Liver (tissue), 9 donors: ENCODE data around the gene DSTYK. TPM values are rescaled to one million over a fixed set of nuclear protein-coding genes. Genes with fewer than 3 reads are reported as not detected.
A peak's percentile ranks its signal among the peaks of the same experiment; 100 is the strongest.

Source experiments
- DNase-seq: peaks from one replicate; pipeline ENCODE4 v3.0.0-alpha.2; 2017; ENCODE audit warnings: low spot score
- H3K27ac ChIP-seq, 2 donors: one replicate each; pipeline ENCODE4 v1.7.0; 2013; ENCODE audit warnings: inconsistent platforms in 2 of 2, low read length in 2 of 2, control low read depth in 1 of 2, low read depth in 1 of 2, mild to moderate bottlenecking in 1 of 2
- H3K27me3 ChIP-seq, 4 donors: one replicate each; pipeline versions ENCODE4 v1.6.1 to v1.7.0; 2013; ENCODE audit warnings: low read length in 3 of 4, inconsistent platforms in 1 of 4, mild to moderate bottlenecking in 1 of 4, moderate library complexity in 1 of 4; ENCODE audit not compliant: control insufficient read depth in 4 of 4, insufficient read depth in 4 of 4
- H3K36me3 ChIP-seq, 4 donors: one replicate each; pipeline versions ENCODE4 v1.6.1 to v1.7.0; 2013; ENCODE audit warnings: low read length in 3 of 4, mild to moderate bottlenecking in 3 of 4, low read depth in 1 of 4, moderate library complexity in 1 of 4; ENCODE audit not compliant: control insufficient read depth in 4 of 4, insufficient read depth in 3 of 4
- H3K4me1 ChIP-seq, 4 donors: one replicate each; pipeline versions ENCODE4 v1.6.1 to v1.7.0; 2013; ENCODE audit warnings: low read length in 3 of 4, mild to moderate bottlenecking in 3 of 4, moderate library complexity in 1 of 4; ENCODE audit not compliant: control insufficient read depth in 4 of 4, insufficient read depth in 4 of 4
- H3K4me3 ChIP-seq, 3 donors: one replicate each; pipeline versions ENCODE4 v1.6.1 to v1.7.0; 2013; ENCODE audit warnings: low read length in 3 of 3, control low read depth in 1 of 3, low read depth in 1 of 3, mild to moderate bottlenecking in 1 of 3
- H3K9ac ChIP-seq, 2 donors: one replicate each; pipeline ENCODE4 v1.7.0; 2013; ENCODE audit warnings: low read length in 2 of 2, mild to moderate bottlenecking in 2 of 2, moderate library complexity in 2 of 2, control low read depth in 1 of 2, low read depth in 1 of 2
- H3K9me3 ChIP-seq, 4 donors: one replicate each; pipeline versions ENCODE4 v1.6.1 to v1.7.0; 2013; ENCODE audit warnings: low read length in 3 of 4; ENCODE audit not compliant: control insufficient read depth in 4 of 4
- EGR1 ChIP-seq, 2 donors: IDR thresholded peaks; 2 replicates each; pipeline ENCODE4 v1.6.1; 2016 to 2018; ENCODE audit warnings: antibody characterized with exemption in 2 of 2, low read depth in 2 of 2
- FOXA1 ChIP-seq: IDR thresholded peaks from 2 replicates; pipeline ENCODE4 v1.6.1; 2016; ENCODE audit warnings: antibody characterized with exemption
- FOXA2 ChIP-seq: IDR thresholded peaks from 2 replicates; pipeline ENCODE4 v1.6.1; 2016; ENCODE audit warnings: antibody characterized with exemption
- GABPA ChIP-seq, 2 donors: IDR thresholded peaks in 1 of 2; conservative IDR thresholded peaks in 1 of 2; 2 replicates each; pipeline ENCODE4 v1.6.1; 2016; ENCODE audit warnings: antibody characterized with exemption in 2 of 2, mild to moderate bottlenecking in 1 of 2, moderate library complexity in 1 of 2
- HNF4A ChIP-seq, 2 donors: conservative IDR thresholded peaks; 2 replicates each; pipeline ENCODE4 v1.6.1; 2016; ENCODE audit warnings: antibody characterized with exemption in 2 of 2, mild to moderate bottlenecking in 2 of 2
- HNF4G ChIP-seq: IDR thresholded peaks from 2 replicates; pipeline ENCODE4 v1.6.1; 2016; ENCODE audit warnings: antibody characterized with exemption
- JUND ChIP-seq, 2 donors: IDR thresholded peaks; 2 replicates each; pipeline ENCODE4 v1.6.1; 2016; ENCODE audit warnings: antibody characterized with exemption in 2 of 2
- NR2F2 ChIP-seq: IDR thresholded peaks from 2 replicates; pipeline ENCODE4 v1.6.1; 2016; ENCODE audit warnings: antibody characterized with exemption
- RAD21 ChIP-seq, 2 donors: IDR thresholded peaks; 2 replicates each; pipeline ENCODE4 v1.6.1; 2016; ENCODE audit warnings: antibody characterized with exemption in 2 of 2, mild to moderate bottlenecking in 2 of 2
- RXRA ChIP-seq, 2 donors: IDR thresholded peaks; 2 replicates each; pipeline ENCODE4 v1.6.1; 2017 to 2018; ENCODE audit warnings: antibody characterized with exemption in 2 of 2, mild to moderate bottlenecking in 1 of 2
- SP1 ChIP-seq: IDR thresholded peaks from 2 replicates; pipeline ENCODE4 v1.6.1; 2018; ENCODE audit warnings: antibody characterized with exemption, mild to moderate bottlenecking
- TAF1 ChIP-seq: conservative IDR thresholded peaks from 2 replicates; pipeline ENCODE4 v1.6.1; 2016; ENCODE audit warnings: antibody characterized with exemption, mild to moderate bottlenecking
- YY1 ChIP-seq: IDR thresholded peaks from 2 replicates; pipeline ENCODE4 v1.6.1; 2016; ENCODE audit warnings: antibody characterized with exemption, mild to moderate bottlenecking
- WGBS: extraction: QIAGEN DNeasy Blood & Tissue Kit; methylation state at CpG from one replicate; pipeline ENCODE4 v1.1.7; 2013; 5-methylcytosine and 5-hydroxymethylcytosine counted together
- polyA plus RNA-seq, 2 donors: library from polyadenylated mRNA; stranded (reverse) in 1 of 2; unstranded in 1 of 2; fragments of 200-250 nt in 1 of 2; fragments of >200 nt in 1 of 2; fragmentation: Nextera tagmentation in 1 of 2; extraction: Ambion mirVana in 1 of 2; gene quantifications; one replicate each; pipeline versions ENCODE4 v1.2.1 to v1.2.3, GENCODE V29; 2013 to 2015
- total RNA-seq, 2 donors: library from RNA; depleted of rRNA; stranded (reverse); fragments of >200 nt; gene quantifications; one replicate each; pipeline ENCODE4 v1.2.3, GENCODE V29; 2014
- TF ChIP-seq, protein P1 (sequence below): fragments of 150-350 bp; IDR thresholded peaks from 2 replicates; pipeline ENCODE4 v1.5.1; 2017; ENCODE audit warnings: improper control_type of control experiment, low read depth, low read length; ENCODE audit not compliant: missing input control
- TF ChIP-seq, protein P2 (sequence below): IDR thresholded peaks from 2 replicates; pipeline ENCODE4 v1.6.1; 2016; ENCODE audit warnings: antibody characterized with exemption
- TF ChIP-seq, protein P3 (sequence below): IDR thresholded peaks from 2 replicates; pipeline ENCODE4 v1.6.1; 2016; ENCODE audit warnings: antibody characterized with exemption
- TF ChIP-seq, protein P4 (sequence below): IDR thresholded peaks from 2 replicates; pipeline ENCODE4 v1.6.1; 2016; ENCODE audit warnings: antibody characterized with exemption, mild to moderate bottlenecking
- donor health status: healthy.
- donor health status: healthy.
- donor health status: healthy.
- donor health status: healthy.
- donor health status: healthy.

DSTYK gene, protein sequence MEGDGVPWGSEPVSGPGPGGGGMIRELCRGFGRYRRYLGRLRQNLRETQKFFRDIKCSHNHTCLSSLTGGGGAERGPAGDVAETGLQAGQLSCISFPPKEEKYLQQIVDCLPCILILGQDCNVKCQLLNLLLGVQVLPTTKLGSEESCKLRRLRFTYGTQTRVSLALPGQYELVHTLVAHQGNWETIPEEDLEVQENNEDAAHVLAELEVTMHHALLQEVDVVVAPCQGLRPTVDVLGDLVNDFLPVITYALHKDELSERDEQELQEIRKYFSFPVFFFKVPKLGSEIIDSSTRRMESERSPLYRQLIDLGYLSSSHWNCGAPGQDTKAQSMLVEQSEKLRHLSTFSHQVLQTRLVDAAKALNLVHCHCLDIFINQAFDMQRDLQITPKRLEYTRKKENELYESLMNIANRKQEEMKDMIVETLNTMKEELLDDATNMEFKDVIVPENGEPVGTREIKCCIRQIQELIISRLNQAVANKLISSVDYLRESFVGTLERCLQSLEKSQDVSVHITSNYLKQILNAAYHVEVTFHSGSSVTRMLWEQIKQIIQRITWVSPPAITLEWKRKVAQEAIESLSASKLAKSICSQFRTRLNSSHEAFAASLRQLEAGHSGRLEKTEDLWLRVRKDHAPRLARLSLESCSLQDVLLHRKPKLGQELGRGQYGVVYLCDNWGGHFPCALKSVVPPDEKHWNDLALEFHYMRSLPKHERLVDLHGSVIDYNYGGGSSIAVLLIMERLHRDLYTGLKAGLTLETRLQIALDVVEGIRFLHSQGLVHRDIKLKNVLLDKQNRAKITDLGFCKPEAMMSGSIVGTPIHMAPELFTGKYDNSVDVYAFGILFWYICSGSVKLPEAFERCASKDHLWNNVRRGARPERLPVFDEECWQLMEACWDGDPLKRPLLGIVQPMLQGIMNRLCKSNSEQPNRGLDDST
- total RNA-seq (1 to 10 TPM; 4.1 to 9.9 TPM), polyA plus RNA-seq (1 to 10 TPM; 1.5 to 1.9 TPM)

DNA sequence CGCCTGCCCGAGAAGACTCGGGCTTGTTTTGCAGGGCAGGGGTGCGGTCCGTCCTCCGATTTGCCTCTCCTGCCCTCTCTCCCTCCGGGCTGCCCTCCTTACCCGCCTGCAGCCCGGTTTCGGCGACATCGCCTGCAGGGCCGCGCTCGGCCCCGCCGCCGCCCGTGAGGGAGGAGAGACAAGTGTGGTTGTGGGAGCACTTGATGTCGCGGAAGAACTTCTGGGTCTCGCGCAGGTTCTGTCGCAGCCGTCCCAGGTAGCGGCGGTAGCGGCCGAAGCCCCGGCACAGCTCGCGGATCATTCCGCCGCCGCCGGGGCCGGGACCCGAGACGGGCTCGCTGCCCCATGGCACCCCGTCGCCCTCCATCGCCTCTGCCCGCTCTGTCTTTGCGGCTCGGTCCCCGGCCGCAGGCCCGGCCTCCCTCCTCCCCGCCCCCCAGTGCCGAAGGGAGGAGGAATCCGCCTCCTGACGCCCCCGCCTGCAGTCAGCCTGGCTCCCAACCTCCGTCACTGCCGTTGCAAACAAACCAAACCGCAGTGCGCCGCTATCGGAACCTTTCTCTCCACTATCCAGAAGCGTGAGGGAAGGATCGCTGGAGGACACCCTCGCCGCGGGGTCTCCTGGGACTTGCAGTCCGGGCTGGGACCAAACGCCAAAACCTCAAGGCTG lies at the start of gene DSTYK:
DSTYK (minus strand) TSS at position 534 of the 670 bp plus-strand sequence; CDS start at position 367, 167 bp downstream.
- Histone ChIP-seq H3K4me3 (peak within 1 kb of the TSS; percentile 76 to 93 (median 87)), H3K36me3 (no peaks in the 10 kb centered on the region), H3K27ac (peak within 1 kb of the TSS; percentile 78 to 92), H3K9ac (peak within 1 kb of the TSS; percentile 47 to 88), H3K4me1 (peaks cover 3 to 12% (median 5%) of the 10 kb centered on the region in 4 donors), H3K27me3 (no peaks in the 10 kb centered on the region), H3K9me3 (no peaks in the 10 kb centered on the region)
- 0% methylated on average over 67 of the region's 67 CpGs for WGBS
- TF ChIP-seq FOXA1: no peak
- TF ChIP-seq JUND (IDR thresholded peaks at IDR 0.05): no peak
- no peak for TF ChIP-seq NR2F2
- TF ChIP-seq EGR1 (IDR thresholded peaks at IDR 0.05; ENCODE audit: low read depth in 2 of 2): peak; percentile 93 to 99
- TF ChIP-seq, protein P1, sequence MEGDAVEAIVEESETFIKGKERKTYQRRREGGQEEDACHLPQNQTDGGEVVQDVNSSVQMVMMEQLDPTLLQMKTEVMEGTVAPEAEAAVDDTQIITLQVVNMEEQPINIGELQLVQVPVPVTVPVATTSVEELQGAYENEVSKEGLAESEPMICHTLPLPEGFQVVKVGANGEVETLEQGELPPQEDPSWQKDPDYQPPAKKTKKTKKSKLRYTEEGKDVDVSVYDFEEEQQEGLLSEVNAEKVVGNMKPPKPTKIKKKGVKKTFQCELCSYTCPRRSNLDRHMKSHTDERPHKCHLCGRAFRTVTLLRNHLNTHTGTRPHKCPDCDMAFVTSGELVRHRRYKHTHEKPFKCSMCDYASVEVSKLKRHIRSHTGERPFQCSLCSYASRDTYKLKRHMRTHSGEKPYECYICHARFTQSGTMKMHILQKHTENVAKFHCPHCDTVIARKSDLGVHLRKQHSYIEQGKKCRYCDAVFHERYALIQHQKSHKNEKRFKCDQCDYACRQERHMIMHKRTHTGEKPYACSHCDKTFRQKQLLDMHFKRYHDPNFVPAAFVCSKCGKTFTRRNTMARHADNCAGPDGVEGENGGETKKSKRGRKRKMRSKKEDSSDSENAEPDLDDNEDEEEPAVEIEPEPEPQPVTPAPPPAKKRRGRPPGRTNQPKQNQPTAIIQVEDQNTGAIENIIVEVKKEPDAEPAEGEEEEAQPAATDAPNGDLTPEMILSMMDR: peak; percentile 4
- TF ChIP-seq, protein P2, sequence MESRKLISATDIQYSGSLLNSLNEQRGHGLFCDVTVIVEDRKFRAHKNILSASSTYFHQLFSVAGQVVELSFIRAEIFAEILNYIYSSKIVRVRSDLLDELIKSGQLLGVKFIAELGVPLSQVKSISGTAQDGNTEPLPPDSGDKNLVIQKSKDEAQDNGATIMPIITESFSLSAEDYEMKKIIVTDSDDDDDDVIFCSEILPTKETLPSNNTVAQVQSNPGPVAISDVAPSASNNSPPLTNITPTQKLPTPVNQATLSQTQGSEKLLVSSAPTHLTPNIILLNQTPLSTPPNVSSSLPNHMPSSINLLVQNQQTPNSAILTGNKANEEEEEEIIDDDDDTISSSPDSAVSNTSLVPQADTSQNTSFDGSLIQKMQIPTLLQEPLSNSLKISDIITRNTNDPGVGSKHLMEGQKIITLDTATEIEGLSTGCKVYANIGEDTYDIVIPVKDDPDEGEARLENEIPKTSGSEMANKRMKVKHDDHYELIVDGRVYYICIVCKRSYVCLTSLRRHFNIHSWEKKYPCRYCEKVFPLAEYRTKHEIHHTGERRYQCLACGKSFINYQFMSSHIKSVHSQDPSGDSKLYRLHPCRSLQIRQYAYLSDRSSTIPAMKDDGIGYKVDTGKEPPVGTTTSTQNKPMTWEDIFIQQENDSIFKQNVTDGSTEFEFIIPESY: peak; percentile 33
- no peak for TF ChIP-seq HNF4G
- TF ChIP-seq FOXA2: peak; percentile 14
- peak; percentile 58 to 85 for TF ChIP-seq GABPA (IDR thresholded peaks at IDR 0.05 in 1 of 2, conservative IDR thresholded peaks at IDR 0.05 in 1 of 2)
- no peak for TF ChIP-seq HNF4A (conservative IDR thresholded peaks at IDR 0.05)
- TF ChIP-seq SP1: peak; percentile 64
- peak; percentile 89 for TF ChIP-seq YY1
- TF ChIP-seq, protein P3, sequence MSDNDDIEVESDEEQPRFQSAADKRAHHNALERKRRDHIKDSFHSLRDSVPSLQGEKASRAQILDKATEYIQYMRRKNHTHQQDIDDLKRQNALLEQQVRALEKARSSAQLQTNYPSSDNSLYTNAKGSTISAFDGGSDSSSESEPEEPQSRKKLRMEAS: no peak
- peak; percentile 45 to 55 for TF ChIP-seq RXRA (IDR thresholded peaks at IDR 0.05)
- TF ChIP-seq, protein P4, sequence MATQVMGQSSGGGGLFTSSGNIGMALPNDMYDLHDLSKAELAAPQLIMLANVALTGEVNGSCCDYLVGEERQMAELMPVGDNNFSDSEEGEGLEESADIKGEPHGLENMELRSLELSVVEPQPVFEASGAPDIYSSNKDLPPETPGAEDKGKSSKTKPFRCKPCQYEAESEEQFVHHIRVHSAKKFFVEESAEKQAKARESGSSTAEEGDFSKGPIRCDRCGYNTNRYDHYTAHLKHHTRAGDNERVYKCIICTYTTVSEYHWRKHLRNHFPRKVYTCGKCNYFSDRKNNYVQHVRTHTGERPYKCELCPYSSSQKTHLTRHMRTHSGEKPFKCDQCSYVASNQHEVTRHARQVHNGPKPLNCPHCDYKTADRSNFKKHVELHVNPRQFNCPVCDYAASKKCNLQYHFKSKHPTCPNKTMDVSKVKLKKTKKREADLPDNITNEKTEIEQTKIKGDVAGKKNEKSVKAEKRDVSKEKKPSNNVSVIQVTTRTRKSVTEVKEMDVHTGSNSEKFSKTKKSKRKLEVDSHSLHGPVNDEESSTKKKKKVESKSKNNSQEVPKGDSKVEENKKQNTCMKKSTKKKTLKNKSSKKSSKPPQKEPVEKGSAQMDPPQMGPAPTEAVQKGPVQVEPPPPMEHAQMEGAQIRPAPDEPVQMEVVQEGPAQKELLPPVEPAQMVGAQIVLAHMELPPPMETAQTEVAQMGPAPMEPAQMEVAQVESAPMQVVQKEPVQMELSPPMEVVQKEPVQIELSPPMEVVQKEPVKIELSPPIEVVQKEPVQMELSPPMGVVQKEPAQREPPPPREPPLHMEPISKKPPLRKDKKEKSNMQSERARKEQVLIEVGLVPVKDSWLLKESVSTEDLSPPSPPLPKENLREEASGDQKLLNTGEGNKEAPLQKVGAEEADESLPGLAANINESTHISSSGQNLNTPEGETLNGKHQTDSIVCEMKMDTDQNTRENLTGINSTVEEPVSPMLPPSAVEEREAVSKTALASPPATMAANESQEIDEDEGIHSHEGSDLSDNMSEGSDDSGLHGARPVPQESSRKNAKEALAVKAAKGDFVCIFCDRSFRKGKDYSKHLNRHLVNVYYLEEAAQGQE: peak; percentile 67
- TF ChIP-seq RAD21 (IDR thresholded peaks at IDR 0.05): peak; percentile 27 to 41
- TF ChIP-seq TAF1: peak; percentile 76
- DNase-seq: peak; percentile 92
